GM10266 (cell line): ENCODE measurements around the gene HSPB2.

ENCODE experiments used
- DNase-seq: peaks from one replicate; pipeline ENCODE4 v3.0.0; 2012; ENCODE audit errors: extremely low spot score
- CTCF ChIP-seq: IDR thresholded peaks from 2 replicates; pipeline ENCODE4 v1.5.1; 2012; ENCODE audit warnings: mild to moderate bottlenecking, low read depth; ENCODE audit not compliant: control insufficient read depth, insufficient read depth; ENCODE audit errors: missing control alignments

The HSPB2 gene

DNA sequence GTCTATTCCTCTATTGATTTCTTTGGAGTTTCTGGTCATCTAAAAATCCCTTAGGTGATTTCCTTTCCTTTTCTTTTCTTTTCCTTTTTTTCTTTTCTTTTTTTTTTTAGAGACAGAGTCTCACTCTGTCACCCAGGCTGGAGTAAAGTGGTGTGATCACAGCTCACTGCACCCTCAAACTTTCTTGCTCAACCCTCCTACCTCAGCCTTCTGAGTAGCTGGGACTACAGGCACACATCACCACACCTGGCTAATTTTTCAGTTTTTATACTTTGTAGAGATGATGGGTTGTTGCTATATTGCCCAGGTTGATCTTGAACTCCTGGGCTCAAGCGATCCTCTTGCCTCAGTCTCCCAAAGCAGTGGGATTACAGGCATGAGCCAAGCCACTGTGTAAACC is 4.2 kb downstream of the HSPB2 start:
- no peak for TF ChIP-seq CTCF
- DNase-seq: no peak

DNA sequence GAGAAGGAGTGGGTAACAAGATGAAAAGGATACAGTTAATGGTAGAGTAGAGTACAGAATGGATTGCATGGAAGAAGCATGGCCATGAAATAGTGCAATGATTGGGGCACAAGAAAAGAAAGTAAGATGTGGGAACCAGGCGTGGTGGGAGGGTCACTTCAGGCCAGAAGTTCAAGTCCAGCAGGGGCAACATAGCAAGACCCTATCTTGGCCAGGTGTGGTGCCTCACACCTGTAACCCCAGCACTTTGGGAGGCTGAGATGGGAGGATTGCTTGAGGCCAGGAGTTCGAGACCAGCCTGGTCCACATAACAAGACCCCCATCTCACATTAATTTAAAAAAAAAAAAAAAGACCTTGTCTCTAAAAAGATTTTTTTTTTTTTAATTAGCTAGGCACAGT is 4.8 kb downstream of the HSPB2 start:
- no peak for DNase-seq
- TF ChIP-seq CTCF: no peak

DNA sequence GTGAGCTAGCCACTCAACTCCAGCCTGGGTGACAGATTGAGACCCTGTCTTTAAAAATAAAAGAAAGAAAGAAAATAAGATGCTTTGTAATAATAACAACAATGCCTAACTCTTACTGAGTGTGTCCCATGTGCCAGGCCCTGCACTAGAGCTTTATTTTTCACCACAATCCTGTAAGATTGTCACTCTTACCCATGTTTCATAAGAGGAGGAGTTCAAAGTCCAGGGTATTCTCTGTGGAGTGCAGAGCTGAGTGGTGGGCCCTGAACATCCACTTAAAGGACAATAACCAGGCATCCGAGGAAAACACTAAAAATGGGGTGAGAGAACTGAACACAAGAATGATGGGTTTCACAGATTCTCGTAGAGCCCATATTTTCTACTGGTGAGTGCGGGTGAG is 5.3 kb downstream of the HSPB2 start:
- DNase-seq: no peak
- no peak for TF ChIP-seq CTCF

DNA sequence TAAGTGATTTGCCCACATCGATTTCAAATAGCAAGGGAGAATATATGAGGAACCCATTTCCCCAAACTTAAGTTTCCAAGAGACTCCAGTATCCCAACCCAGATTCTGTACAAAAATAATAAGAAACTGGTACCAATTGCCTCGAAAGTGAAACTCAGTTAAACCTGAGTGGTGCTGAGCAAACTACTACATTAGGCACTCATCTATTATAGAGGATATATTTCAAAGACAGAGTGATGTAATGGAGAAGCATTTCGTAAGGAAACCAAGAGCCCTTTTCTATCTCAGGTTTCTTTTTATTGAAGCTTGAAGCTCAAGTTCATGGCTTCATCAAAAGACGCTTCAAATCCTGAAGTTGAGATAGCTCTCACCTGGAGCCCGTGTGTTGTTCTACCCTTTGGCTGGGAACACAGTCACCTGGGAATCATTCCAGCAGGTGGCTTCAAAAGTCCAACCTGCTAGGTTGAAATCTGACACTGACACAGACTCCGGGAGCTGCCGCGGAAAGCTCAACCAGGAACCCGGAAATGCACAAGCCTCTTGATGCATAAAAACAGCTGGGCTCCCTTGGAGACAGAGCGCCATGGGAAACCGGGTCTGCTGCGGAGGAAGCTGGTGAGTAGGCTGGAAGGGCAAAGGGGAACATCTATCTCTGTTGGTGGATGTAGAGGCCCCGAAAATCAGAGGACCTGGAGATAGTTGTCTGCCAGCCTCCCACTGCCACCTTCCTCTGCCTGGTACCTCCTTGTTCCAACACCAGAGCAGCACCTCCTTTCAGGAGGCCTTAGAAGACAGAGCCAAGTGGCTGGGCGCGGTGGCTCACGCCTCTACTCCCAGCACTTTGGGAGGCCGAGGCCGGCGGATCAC is 6.1 kb downstream of the HSPB2 start, which contains the start of gene C11orf52:
Gene C11orf52 (plus strand): TSS at position 524 of the 867 bp plus-strand sequence. CDS start 60 bp downstream, at position 584.
- DNase-seq: no peak
- TF ChIP-seq CTCF: no peak

- no peak for TF ChIP-seq CTCF
- no peak for DNase-seq
These were observed 8.4 kb downstream of the HSPB2 start for GRCh38 chr11:111920908-111921307.

DNA sequence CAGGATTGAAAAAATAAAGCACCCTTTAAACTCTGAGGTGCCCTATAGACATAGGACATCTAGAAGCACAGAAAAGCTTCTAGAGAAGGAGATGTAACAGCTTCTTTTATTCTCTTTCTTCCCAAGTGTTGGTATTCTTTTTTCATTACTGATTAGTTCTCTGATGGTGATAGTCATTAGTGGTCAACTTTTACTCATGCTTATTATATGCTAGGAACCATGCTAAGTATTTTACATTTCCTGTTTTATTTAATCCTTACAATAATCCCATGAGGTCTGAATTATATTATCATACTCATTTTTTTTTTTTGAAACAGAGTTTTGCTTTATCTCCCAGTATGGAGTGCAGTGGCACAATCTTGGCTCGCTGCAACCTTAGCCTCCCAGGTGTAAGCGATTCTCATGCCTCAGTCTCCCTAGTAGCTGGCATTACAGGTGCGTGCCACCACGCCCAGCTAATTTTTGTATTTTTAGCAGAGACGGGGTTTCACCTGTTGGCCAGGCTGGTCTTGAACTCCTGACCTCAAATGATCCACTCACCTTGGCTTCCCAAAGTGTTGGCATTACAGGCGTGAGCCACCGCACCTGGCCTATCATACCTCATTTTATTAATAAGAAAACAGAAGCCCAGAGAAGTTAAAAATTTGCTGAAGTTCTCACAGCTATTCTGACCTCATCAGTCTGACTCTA is 9.2 kb downstream of the HSPB2 start:
- TF ChIP-seq CTCF: no peak
- no peak for DNase-seq

DNA sequence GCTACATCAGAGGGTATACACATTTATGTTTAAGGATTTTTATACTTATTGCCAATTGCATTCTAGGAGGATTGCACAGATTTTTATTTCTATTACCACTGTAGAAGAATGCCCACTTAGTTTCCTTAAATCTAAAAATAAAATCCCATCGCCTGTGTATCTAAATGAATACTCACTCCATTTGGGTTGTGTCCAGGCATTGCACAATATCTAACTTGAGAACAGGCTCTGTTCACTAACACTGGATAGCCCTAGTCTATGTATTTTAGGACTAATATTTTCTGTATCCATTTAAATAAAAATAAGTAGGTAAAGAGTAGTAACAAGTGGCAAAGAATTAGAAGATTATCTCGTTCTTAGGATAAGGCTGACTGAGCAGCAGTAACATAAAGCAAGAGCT is 10.3 kb downstream of the HSPB2 start:
- TF ChIP-seq CTCF: no peak
- DNase-seq: no peak
